Astrocyte (in vitro differentiated cells and primary cell): Measurements from ENCODE around the gene METTL22. TPM values are rescaled to one million over a fixed set of nuclear protein-coding genes. Genes with fewer than 3 reads are reported as not detected.

ENCODE experiments used
- DNase-seq: peaks from one replicate; pipeline ENCODE4 v3.0.0-alpha.2; 2010; ENCODE audit warnings: low read depth
- FAIRE-seq: peaks from 2 replicates; lab custom pipeline; 2011; peaks lifted over from hg19 to GRCh38; lab: Jason Lieb, UNC
- H2AFZ ChIP-seq: 2 replicates; pipeline ENCODE4 v1.6.0; 2012; ENCODE audit warnings: low read depth, low read length, inconsistent platforms
- H3K27ac ChIP-seq: 2 replicates; pipeline ENCODE4 v1.5.1; 2011; ENCODE audit warnings: low read depth, low read length, inconsistent platforms
- H3K27me3 ChIP-seq: 2 replicates; pipeline ENCODE4 v1.6.0; 2011; ENCODE audit warnings: low read length, inconsistent platforms; ENCODE audit not compliant: insufficient read depth
- H3K36me3 ChIP-seq: 2 replicates; pipeline ENCODE4 v1.5.1; 2011; ENCODE audit warnings: low read length, inconsistent platforms; ENCODE audit not compliant: insufficient read depth
- H3K4me1 ChIP-seq: 2 replicates; pipeline ENCODE4 v1.5.1; 2011; ENCODE audit warnings: low read length, inconsistent platforms; ENCODE audit not compliant: insufficient read depth
- H3K4me2 ChIP-seq: 2 replicates; pipeline ENCODE4 v1.6.0; 2012; ENCODE audit warnings: low read length, inconsistent platforms
- H3K4me3 ChIP-seq: 2 replicates; pipeline ENCODE4 v1.5.1; 2011; ENCODE audit warnings: low read depth, mild to moderate bottlenecking, low read length, inconsistent platforms; ENCODE audit not compliant: insufficient read depth
- H3K79me2 ChIP-seq: 2 replicates; pipeline ENCODE4 v1.6.0; 2012; ENCODE audit warnings: mild to moderate bottlenecking, low read length, inconsistent platforms; ENCODE audit not compliant: insufficient read depth
- H3K9ac ChIP-seq: 2 replicates; pipeline ENCODE4 v1.6.0; 2012; ENCODE audit warnings: mild to moderate bottlenecking, low read length, inconsistent platforms
- H3K9me3 ChIP-seq: 2 replicates; pipeline ENCODE4 v1.5.1; 2012; ENCODE audit warnings: low read depth, mild to moderate bottlenecking, low read length, inconsistent platforms; ENCODE audit not compliant: insufficient read depth
- H4K20me1 ChIP-seq: 2 replicates; pipeline ENCODE4 v1.6.0; 2012; ENCODE audit warnings: low read length, inconsistent platforms; ENCODE audit not compliant: insufficient read depth
- H3K27ac Mint-ChIP-seq: one replicate; pipeline ENCODE4 v1.8.0; 2021; ENCODE audit warnings: mild to moderate bottlenecking, mixed read lengths; ENCODE audit not compliant: unreplicated experiment
- H3K27me3 Mint-ChIP-seq: one replicate; pipeline ENCODE4 v1.8.0; 2021; ENCODE audit warnings: low read depth, mixed read lengths; ENCODE audit not compliant: unreplicated experiment
- H3K36me3 Mint-ChIP-seq: one replicate; pipeline ENCODE4 v1.8.0; 2021; ENCODE audit warnings: low read depth, mixed read lengths; ENCODE audit not compliant: unreplicated experiment
- H3K4me1 Mint-ChIP-seq: one replicate; pipeline ENCODE4 v1.8.0; 2021; ENCODE audit warnings: low read depth, mixed read lengths; ENCODE audit not compliant: unreplicated experiment
- H3K4me3 Mint-ChIP-seq: one replicate; pipeline ENCODE4 v1.8.0; 2021; ENCODE audit warnings: mild to moderate bottlenecking, moderate library complexity, mixed read lengths; ENCODE audit not compliant: unreplicated experiment
- H3K9me3 Mint-ChIP-seq: one replicate; pipeline ENCODE4 v1.8.0; 2021; ENCODE audit warnings: mild to moderate bottlenecking, mixed read lengths; ENCODE audit not compliant: unreplicated experiment
- CTCF ChIP-seq: IDR thresholded peaks from 2 replicates; pipeline ENCODE4 v1.5.1; 2011; ENCODE audit warnings: low read depth, mild to moderate bottlenecking, inconsistent platforms, low read length, moderate library complexity; ENCODE audit not compliant: insufficient read depth
- EZH2 ChIP-seq: IDR thresholded peaks from 2 replicates; pipeline ENCODE4 v1.6.1; 2012; ENCODE audit warnings: mild to moderate bottlenecking, low read length, inconsistent platforms; ENCODE audit not compliant: insufficient read depth
- total RNA-seq: library from RNA; stranded (reverse); gene quantifications from 2 replicates; pipeline ENCODE4 v1.2.1, GENCODE V29; 2021

Gene METTL22
- total RNA-seq, 1 donor from 2014 or later = 37.7 TPM

DNA sequence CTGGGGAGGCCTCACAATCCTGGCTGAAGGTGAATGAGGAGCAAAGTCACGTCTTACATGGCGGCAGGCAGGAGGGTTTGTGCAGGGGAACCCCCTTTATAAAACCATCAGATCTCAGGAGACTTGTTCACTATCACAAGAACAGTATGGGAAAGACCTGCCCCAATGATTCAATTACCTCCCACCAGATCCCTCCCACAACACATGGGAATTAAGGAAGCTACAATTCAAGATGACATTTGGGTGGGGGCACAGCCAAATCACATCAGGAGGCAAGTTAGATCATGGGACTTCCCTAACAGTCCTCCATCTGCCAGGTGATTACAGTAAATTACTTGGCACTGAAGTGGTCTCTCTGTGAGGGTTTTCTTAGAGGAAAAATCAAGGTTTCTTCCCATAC lies 36.5 kb upstream of the METTL22 start:
- Mint-ChIP-seq H3K9me3 (no peaks in the 10 kb centered on the region), H3K27ac (no peak overlapping the region), H3K4me1 (peaks cover 16% of the 10 kb centered on the region), H3K27me3 (peaks cover 23% of the 10 kb centered on the region), H3K4me3 (no peak overlapping the region), H3K36me3 (no peaks in the 10 kb centered on the region)
- H3K27ac ChIP-seq = no peak overlapping the region
- FAIRE-seq (no peak), DNase-seq (no peak)
- H3K27me3 ChIP-seq = peaks cover 30% of the 10 kb centered on the region
- H3K79me2 ChIP-seq = no peaks in the 10 kb centered on the region
- H3K9ac ChIP-seq = no peak overlapping the region
- TF ChIP-seq EZH2 (no peak), CTCF (no peak)
- H3K4me3 ChIP-seq = no peak overlapping the region
- H2AFZ ChIP-seq = no peak overlapping the region
- no peaks in the 10 kb centered on the region for H3K4me1 ChIP-seq
- H3K9me3 ChIP-seq = no peaks in the 10 kb centered on the region
- H4K20me1 ChIP-seq = no peaks in the 10 kb centered on the region
- H3K36me3 ChIP-seq = no peaks in the 10 kb centered on the region
- H3K4me2 ChIP-seq = no peak overlapping the region

DNA sequence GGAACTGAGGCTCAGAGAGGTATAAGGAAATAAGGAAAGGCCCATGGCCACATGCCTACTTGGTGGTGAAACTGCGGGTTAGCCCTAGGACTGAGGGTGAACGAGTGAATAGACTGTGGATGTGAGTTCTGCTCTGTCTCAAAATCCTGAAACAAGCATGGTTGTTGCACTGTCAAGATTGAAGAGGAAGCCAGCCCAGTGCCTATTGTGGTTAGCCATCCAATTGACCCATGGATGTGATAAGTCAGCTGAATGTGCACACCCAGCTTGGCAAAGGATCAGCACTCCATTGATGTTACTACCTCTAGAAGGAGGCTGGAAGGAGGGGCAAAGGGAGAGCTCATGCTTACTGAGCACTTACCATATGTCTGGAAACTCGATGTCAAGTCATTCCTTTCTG lies 35.6 kb upstream of the METTL22 start:
- FAIRE-seq (no peak), DNase-seq (no peak)
- Mint-ChIP-seq H3K36me3 (no peaks in the 10 kb centered on the region), H3K9me3 (no peaks in the 10 kb centered on the region), H3K4me1 (peaks cover 16% of the 10 kb centered on the region), H3K27ac (no peak overlapping the region), H3K4me3 (no peak overlapping the region), H3K27me3 (peaks cover 26% of the 10 kb centered on the region)
- H4K20me1 ChIP-seq = no peaks in the 10 kb centered on the region
- H3K27me3 ChIP-seq = peaks cover 38% of the 10 kb centered on the region
- TF ChIP-seq CTCF (no peak), EZH2 (no peak)
- H3K79me2 ChIP-seq = no peaks in the 10 kb centered on the region
- peaks cover 1% of the 10 kb centered on the region for H3K9me3 ChIP-seq
- no peak overlapping the region for H3K4me2 ChIP-seq
- H3K27ac ChIP-seq = no peak overlapping the region
- H2AFZ ChIP-seq = no peak overlapping the region
- no peaks in the 10 kb centered on the region for H3K36me3 ChIP-seq
- H3K4me3 ChIP-seq = no peak overlapping the region
- H3K4me1 ChIP-seq = no peaks in the 10 kb centered on the region
- no peak overlapping the region for H3K9ac ChIP-seq

GRCh38 chr16:8587065-8587464 lies 34.4 kb upstream of the METTL22 start:
- no peaks in the 10 kb centered on the region for H3K9me3 Mint-ChIP-seq
- peaks cover 38% of the 10 kb centered on the region for H3K27me3 ChIP-seq
- H2AFZ ChIP-seq = no peak overlapping the region
- H3K4me3 Mint-ChIP-seq = no peak overlapping the region
- H3K4me2 ChIP-seq = no peak overlapping the region
- peaks cover 26% of the 10 kb centered on the region for H3K27me3 Mint-ChIP-seq
- H3K4me1 ChIP-seq = no peaks in the 10 kb centered on the region
- TF ChIP-seq EZH2 = no peak
- TF ChIP-seq CTCF = no peak
- H3K9me3 ChIP-seq = peaks cover 3% of the 10 kb centered on the region
- H3K36me3 ChIP-seq = no peaks in the 10 kb centered on the region
- H3K27ac ChIP-seq = no peak overlapping the region
- no peaks in the 10 kb centered on the region for H4K20me1 ChIP-seq
- H3K36me3 Mint-ChIP-seq = no peaks in the 10 kb centered on the region
- H3K4me3 ChIP-seq = no peak overlapping the region
- no peak for FAIRE-seq
- no peak overlapping the region for H3K9ac ChIP-seq
- no peak for DNase-seq
- peaks cover 13% of the 10 kb centered on the region for H3K4me1 Mint-ChIP-seq
- H3K27ac Mint-ChIP-seq = no peak overlapping the region
- no peaks in the 10 kb centered on the region for H3K79me2 ChIP-seq
